B cell (primary cell): Measurements from ENCODE around the gene PNKP. TPM values are rescaled to one million over a fixed set of nuclear protein-coding genes. Genes with fewer than 3 reads are reported as not detected.
A peak's percentile ranks its signal among the peaks of the same experiment; 100 is the strongest.

Experiments
- ATAC-seq: fragments of 200-7000 bp; cut with Tn5 transposase; one replicate; pipeline ENCODE4 v1.10.0; 2021; ENCODE audit warnings: low read depth, mild to moderate bottlenecking, moderate number of reproducible peaks, moderate library complexity
- CTCF ChIA-PET: fragments of 350-600 bp; sonication (Branson Sonifier 250); formaldehyde crosslinking; loops from one replicate; lab custom pipeline; 2021; ENCODE audit warnings: antibody characterized with exemption, inconsistent platforms; lab: Charles Lee
- POLR2A ChIA-PET: fragments of 350-600 bp; sonication (Branson Sonifier 250); formaldehyde crosslinking; loops from one replicate; lab custom pipeline; 2021; ENCODE audit warnings: antibody characterized with exemption; lab: Charles Lee
- DNase-seq: peaks from one replicate; pipeline ENCODE4 v3.0.0; 2013
- H2AFZ ChIP-seq: 2 replicates; pipeline ENCODE4 v1.6.1; 2012; ENCODE audit warnings: mild to moderate bottlenecking, low read depth, low read length; ENCODE audit not compliant: insufficient read depth, poor library complexity, severe bottlenecking
- H3K27ac ChIP-seq, 2 donors: 1 replicate in 1 of 2; 2 replicates in 1 of 2; pipeline ENCODE4 v1.5.1; 2012 to 2013; ENCODE audit warnings: low read length in 2 of 2, mild to moderate bottlenecking in 2 of 2, moderate library complexity in 1 of 2
- H3K27me3 ChIP-seq, 4 experiments: fragments of 200-600 bp in 1 of 4; sonication (generic) in 1 of 4; replicated peaks in 1 of 4; 1 replicate in 2 of 4; 2 replicates in 2 of 4; pipeline versions ENCODE4 v1.6.1 to v1.7.0; 2013 to 2016; ENCODE audit warnings: low read length in 3 of 4, mild to moderate bottlenecking in 2 of 4, mixed read lengths in 1 of 4, moderate library complexity in 1 of 4; ENCODE audit not compliant: insufficient read depth in 4 of 4, control insufficient read depth in 3 of 4; ENCODE audit errors: control extremely low read depth in 1 of 4
- H3K36me3 ChIP-seq, 2 experiments: replicated peaks in 1 of 2; 1 replicate in 1 of 2; 2 replicates in 1 of 2; pipeline versions ENCODE4 v1.6.1 to v1.7.1; 2013; ENCODE audit warnings: low read length in 1 of 2; ENCODE audit not compliant: insufficient read depth in 2 of 2, control insufficient read depth in 1 of 2; ENCODE audit errors: control extremely low read depth in 1 of 2, extremely low read depth in 1 of 2
- H3K4me1 ChIP-seq, 2 donors: fragments of 200-600 bp in 1 of 2; sonication (generic) in 1 of 2; 1 replicate in 1 of 2; 2 replicates in 1 of 2; pipeline versions ENCODE4 v1.5.1 to v1.6.1; 2013 to 2017; ENCODE audit warnings: low read length in 2 of 2; ENCODE audit not compliant: control insufficient read depth in 2 of 2, insufficient read depth in 2 of 2
- H3K4me2 ChIP-seq: replicated peaks from 2 replicates; pipeline ENCODE3; 2012; ENCODE audit warnings: mild to moderate bottlenecking, low read depth, low read length; ENCODE audit not compliant: poor library complexity, severe bottlenecking
- H3K4me3 ChIP-seq, 5 experiments: fragments of 200-600 bp in 1 of 5; sonication (generic) in 1 of 5; 1 replicate in 3 of 5; 2 replicates in 2 of 5; pipeline versions ENCODE4 v1.5.1 to v1.7.0; 2011 to 2016; ENCODE audit warnings: low read length in 4 of 5, mild to moderate bottlenecking in 4 of 5, low read depth in 2 of 5, control low read depth in 1 of 5, moderate library complexity in 1 of 5; ENCODE audit not compliant: insufficient read depth in 1 of 5; ENCODE audit errors: control extremely low read depth in 1 of 5, extremely low read depth in 1 of 5
- H3K79me2 ChIP-seq: fragments of 200-600 bp; sonication (generic); one replicate; pipeline ENCODE4 v1.6.0; 2016; ENCODE audit warnings: low read length; ENCODE audit not compliant: control insufficient read depth, insufficient read depth
- H3K9ac ChIP-seq: fragments of 200-600 bp; sonication (generic); 2 replicates; pipeline ENCODE4 v1.6.1; 2017; ENCODE audit warnings: mild to moderate bottlenecking, low read length, moderate library complexity
- H3K9me3 ChIP-seq, 3 donors: one replicate each; pipeline versions ENCODE4 v1.6.1 to v1.7.1; 2013; ENCODE audit warnings: low read length in 2 of 3; ENCODE audit not compliant: control insufficient read depth in 2 of 3, insufficient read depth in 1 of 3; ENCODE audit errors: control extremely low read depth in 1 of 3
- H4K20me1 ChIP-seq: 2 replicates; pipeline ENCODE4 v1.6.0; 2012; ENCODE audit warnings: mild to moderate bottlenecking, low read length; ENCODE audit not compliant: insufficient read depth, control insufficient read depth, poor library complexity, severe bottlenecking
- H3K27ac Mint-ChIP-seq: one replicate; pipeline ENCODE4 v1.8.0; 2021; ENCODE audit warnings: mixed read lengths
- H3K27me3 Mint-ChIP-seq: one replicate; pipeline ENCODE4 v1.8.0; 2021; ENCODE audit warnings: mixed read lengths
- H3K4me1 Mint-ChIP-seq: one replicate; pipeline ENCODE4 v1.8.0; 2021; ENCODE audit warnings: mixed read lengths
- H3K4me3 Mint-ChIP-seq: one replicate; pipeline ENCODE4 v1.8.0; 2021; ENCODE audit warnings: mixed read lengths
- H3K9me3 Mint-ChIP-seq: one replicate; pipeline ENCODE4 v1.8.0; 2022; ENCODE audit warnings: mixed read lengths; ENCODE audit not compliant: insufficient read depth
- CTCF ChIP-seq: fragments of 200-600 bp; IDR thresholded peaks from one replicate; pipeline ENCODE4 v1.8.0; 2022; ENCODE audit warnings: antibody characterized with exemption, mild to moderate bottlenecking
- EZH2 ChIP-seq: IDR thresholded peaks from 2 replicates; pipeline ENCODE4 v1.6.1; 2012; ENCODE audit warnings: borderline replicate concordance, low read depth, mild to moderate bottlenecking, moderate library complexity, low read length; ENCODE audit not compliant: insufficient read depth, poor library complexity, severe bottlenecking
- WGBS: methylation state at CpG from one replicate; pipeline ENCODE4 v1.1.5; 2013; ENCODE audit warnings: missing lambda C conversion rate; ENCODE audit not compliant: insufficient coverage; 5-methylcytosine and 5-hydroxymethylcytosine counted together
- intact Hi-C: fragments of 100-400 bp; cut with micrococcal nuclease; formaldehyde crosslinking; loops from one replicate; pipeline ENCODE4 v1.10.0; 2022
- polyA plus RNA-seq: library from polyadenylated mRNA; depleted of rRNA; stranded (reverse); fragments of >200 nt; gene quantifications from 2 replicates; pipeline ENCODE4 v1.2.3, GENCODE V29; 2012
- total RNA-seq, 2 donors: library from RNA; stranded (reverse); fragments of 120-200 nt in 1 of 2; gene quantifications; 1 replicate in 1 of 2; 2 replicates in 1 of 2; pipeline versions ENCODE4 v1.2.3 to v1.2.4, GENCODE V29; 2013 to 2022

The PNKP gene
- total and polyA plus RNA-seq, 2 donors (not counting 1 experiment from before 2014, with no cell fraction given) = 173 to 274 TPM

DNA sequence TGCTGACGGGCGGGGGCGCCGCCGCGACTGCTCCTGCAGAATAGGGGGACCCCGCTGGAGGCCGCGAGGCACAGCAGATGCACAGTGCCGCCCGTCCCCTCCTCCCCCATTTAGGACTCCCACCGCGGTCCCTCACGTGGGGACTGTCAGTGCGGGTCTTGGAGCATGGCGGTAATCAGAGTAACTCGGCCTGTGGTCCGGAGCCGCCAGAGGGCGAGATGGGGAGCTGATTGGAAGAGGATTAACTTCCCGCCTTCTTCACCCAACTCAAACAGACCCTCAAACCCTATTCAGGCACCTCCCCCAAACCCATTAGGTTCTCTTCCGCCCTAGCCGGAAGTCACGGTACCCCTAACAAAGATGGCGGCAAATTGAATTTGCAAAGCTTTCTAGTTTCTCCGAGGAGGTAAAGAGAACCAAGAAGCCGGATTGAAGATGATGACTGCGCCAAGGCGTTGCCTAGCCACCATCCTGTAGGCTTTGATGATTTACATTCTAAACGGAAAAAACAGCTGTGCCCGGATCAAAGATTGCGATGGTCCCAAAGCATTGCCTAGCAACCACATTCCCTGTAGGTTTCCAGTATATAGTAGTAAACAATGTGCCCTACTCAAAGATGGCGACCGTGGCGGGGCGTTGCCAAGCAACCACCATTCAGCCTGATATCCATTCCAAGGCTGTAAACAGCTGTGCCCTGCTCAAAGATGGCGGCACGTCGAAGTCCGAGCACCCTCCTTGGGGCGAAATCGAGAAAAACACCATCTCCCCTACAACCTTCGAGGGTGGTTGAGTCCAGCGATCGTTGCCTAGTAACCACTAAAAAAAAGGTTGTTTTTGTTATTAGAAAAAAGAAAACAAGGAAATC lies 54.1 kb downstream of the PNKP start, which contains the start of gene FUZ:
TSS of gene FUZ (minus strand) at position 296 of the 865 bp plus-strand sequence. CDS start at position 110, 186 bp downstream.
- POLR2A ChIA-PET = interaction anchor here (1.2 to 3.3 kb wide), 8 partner anchors 31 to 116 kb away, joined by 4 to 30 read pairs (median 11); partner anchors contain the start of genes AKT1S1, AP2A1, ATF5 and NUP62
- Mint-ChIP-seq H3K4me1 (peaks cover 44% of the 10 kb centered on the region), H3K27me3 (no peaks in the 10 kb centered on the region), H3K9me3 (no peaks in the 10 kb centered on the region), H3K4me3 (peak within 1 kb of the TSS; percentile 97), H3K27ac (peak within 1 kb of the TSS; percentile 98)
- peaks cover 5% of the 10 kb centered on the region for H3K79me2 ChIP-seq
- H3K27ac ChIP-seq = peak within 1 kb of the TSS; percentile 92 to 97
- H3K9me3 ChIP-seq = no peaks in the 10 kb centered on the region
- peaks cover 21 to 42% of the 10 kb centered on the region in 2 donors for H3K4me1 ChIP-seq
- ATAC-seq = peak; percentile 54
- no peaks in the 10 kb centered on the region for H3K36me3 ChIP-seq
- H3K27me3 ChIP-seq = no peaks in the 10 kb centered on the region
- H3K4me2 ChIP-seq = peak within 1 kb of the TSS; percentile 95
- WGBS = 0% methylated on average over 13 of the region's 45 CpGs
- peak within 1 kb of the TSS; percentile 99 for H3K9ac ChIP-seq
- no peaks in the 10 kb centered on the region for H4K20me1 ChIP-seq
- TF ChIP-seq EZH2 (no peak), CTCF (peak; percentile 23)
- intact Hi-C loops = loop anchor here (1.0 to 2.0 kb wide), 6 partner anchors 37 to 212 kb away; partner anchors contain the start of genes AKT1S1, PNKP, PRMT1 and TBC1D17
- peak within 1 kb of the TSS; percentile 70 to 100 (median 94) for H3K4me3 ChIP-seq
- CTCF ChIA-PET = interaction anchor here (0.5 to 1.8 kb wide), 8 partner anchors 30 to 238 kb away, joined by 3 to 7 read pairs (median 4); partner anchors contain the start of genes AKT1S1, AP2A1 and TBC1D17
- DNase-seq = peak; percentile 98
- H2AFZ ChIP-seq = peak within 1 kb of the TSS; percentile 78
